Keratinocyte (primary cell): ENCODE measurements around the gene PPM1B. TPM values are rescaled to one million over a fixed set of nuclear protein-coding genes. Genes with fewer than 3 reads are reported as not detected.

Experiments used
- DNase-seq: peaks from one replicate; pipeline ENCODE4 v3.0.0-alpha.2; 2011; ENCODE audit warnings: low read depth, missing footprints, low spot score
- FAIRE-seq: peaks from 2 replicates; lab custom pipeline; 2011; peaks lifted over from hg19 to GRCh38; lab: Jason Lieb, UNC
- H2AFZ ChIP-seq: 2 replicates; pipeline ENCODE4 v1.6.0; 2012; ENCODE audit warnings: low read length, control low read depth, inconsistent platforms; ENCODE audit not compliant: control insufficient read depth
- H3K27ac ChIP-seq: 2 replicates; pipeline ENCODE4 v1.5.1; 2011; ENCODE audit warnings: low read length; ENCODE audit not compliant: control insufficient read depth, insufficient read depth
- H3K27me3 ChIP-seq: 3 replicates; pipeline ENCODE4 v1.6.0; 2011; ENCODE audit warnings: low read length; ENCODE audit not compliant: control insufficient read depth, insufficient read depth; ENCODE audit errors: extremely low read depth
- H3K36me3 ChIP-seq, 2 experiments: 2 replicates in 1 of 2; 3 replicates in 1 of 2; pipeline ENCODE4 v1.5.1; 2011; ENCODE audit warnings: low read length in 2 of 2, mild to moderate bottlenecking in 1 of 2; ENCODE audit not compliant: control insufficient read depth in 2 of 2, insufficient read depth in 2 of 2; ENCODE audit errors: extremely low read depth in 1 of 2
- H3K4me1 ChIP-seq: 3 replicates; pipeline ENCODE4 v1.5.1; 2011; ENCODE audit warnings: low read length; ENCODE audit not compliant: control insufficient read depth, insufficient read depth; ENCODE audit errors: extremely low read depth
- H3K4me2 ChIP-seq: 3 replicates; pipeline ENCODE4 v1.6.0; 2011; ENCODE audit warnings: low read depth, low read length; ENCODE audit not compliant: control insufficient read depth, insufficient read depth; ENCODE audit errors: extremely low read depth
- H3K4me3 ChIP-seq, 3 experiments: fragments of 200-600 bp in 1 of 3; sonication (generic) in 1 of 3; 2 replicates in 2 of 3; 3 replicates in 1 of 3; pipeline ENCODE4 v1.5.1; 2011 to 2016; ENCODE audit warnings: low read length in 3 of 3, mild to moderate bottlenecking in 3 of 3, control low read depth in 2 of 3, inconsistent platforms in 1 of 3, low read depth in 1 of 3, mixed read lengths in 1 of 3, mixed run types in 1 of 3, moderate library complexity in 1 of 3; ENCODE audit not compliant: control insufficient read depth in 2 of 3, insufficient read depth in 2 of 3; ENCODE audit errors: extremely low read depth in 1 of 3
- H3K79me2 ChIP-seq: 2 replicates; pipeline ENCODE4 v1.6.0; 2012; ENCODE audit warnings: low read length; ENCODE audit not compliant: control insufficient read depth, insufficient read depth
- H3K9ac ChIP-seq: 3 replicates; pipeline ENCODE4 v1.6.0; 2011; ENCODE audit warnings: low read length; ENCODE audit not compliant: control insufficient read depth, insufficient read depth; ENCODE audit errors: extremely low read depth
- H3K9me1 ChIP-seq: 3 replicates; pipeline ENCODE4 v1.6.0; 2011; ENCODE audit warnings: low read length; ENCODE audit not compliant: control insufficient read depth, insufficient read depth; ENCODE audit errors: extremely low read depth
- H3K9me3 ChIP-seq: 2 replicates; pipeline ENCODE4 v1.5.1; 2012; ENCODE audit warnings: low read depth, low read length; ENCODE audit not compliant: control insufficient read depth
- H4K20me1 ChIP-seq: 3 replicates; pipeline ENCODE4 v1.6.0; 2011; ENCODE audit warnings: low read length; ENCODE audit not compliant: control insufficient read depth, insufficient read depth; ENCODE audit errors: extremely low read depth
- CTCF ChIP-seq, 3 experiments: IDR thresholded peaks in 1 of 3; conservative IDR thresholded peaks in 1 of 3; optimal IDR thresholded peaks in 1 of 3; 2 replicates in 2 of 3; 3 replicates in 1 of 3; pipeline versions ENCODE3 to v1.5.1; 2011; ENCODE audit warnings: low read length in 3 of 3, mild to moderate bottlenecking in 3 of 3, moderate library complexity in 2 of 3, control low read depth in 1 of 3, inconsistent platforms in 1 of 3; ENCODE audit not compliant: insufficient read depth in 2 of 3; ENCODE audit errors: extremely low read depth in 1 of 3
- EZH2 ChIP-seq: IDR thresholded peaks from one replicate; pipeline ENCODE4 v1.6.1; 2012; ENCODE audit warnings: inconsistent platforms, mild to moderate bottlenecking, low read length, moderate library complexity
- dilution Hi-C: fragments of 300-500 bp; cut with MboI; formaldehyde crosslinking; loops from one replicate; pipeline ENCODE4 v1.7.0; 2020; ENCODE audit warnings: low sequenced_read_pairs; ENCODE audit not compliant: extremely low pct_ligation_motif_present
- polyA plus RNA-seq, 5 experiments: library from polyadenylated mRNA; depleted of rRNA in 3 of 5; stranded (reverse) in 3 of 5; stranded (forward) in 1 of 5; unstranded in 1 of 5; fragments of >200 nt; gene quantifications; 1 replicate in 1 of 5; 2 replicates in 3 of 5; 3 replicates in 1 of 5; pipeline versions ENCODE4 v1.2.1 to v1.2.3, GENCODE V29; 2011 to 2012; ENCODE audit warnings: missing spikeins in 2 of 5, low read depth in 1 of 5, low replicate concordance in 1 of 5

Gene PPM1B
- polyA plus RNA-seq, 1 donor (not counting 4 experiments of a cell fraction or from before 2014, with no cell fraction given): 34.5 TPM

- no peak overlapping the region for H3K9ac ChIP-seq
- no peak overlapping the region for H3K27ac ChIP-seq
- dilution Hi-C loops: no loop called here
- H3K79me2 ChIP-seq: peaks cover 6% of the 10 kb centered on the region
- H4K20me1 ChIP-seq: no peaks in the 10 kb centered on the region
- no peaks in the 10 kb centered on the region for H3K27me3 ChIP-seq
- TF ChIP-seq CTCF (optimal IDR thresholded peaks at IDR 0.05 in 1 of 3, IDR thresholded peaks at IDR 0.05 in 1 of 3, conservative IDR thresholded peaks at IDR 0.05 in 1 of 3; ENCODE audit: extremely low read depth in 1 of 3, insufficient read depth in 2 of 3, low read length in 3 of 3): no peak
- TF ChIP-seq EZH2: no peak
- no peaks in the 10 kb centered on the region for H3K4me1 ChIP-seq
- H3K9me3 ChIP-seq: no peaks in the 10 kb centered on the region
- DNase-seq (no peak), FAIRE-seq (no peak)
- H3K36me3 ChIP-seq: peaks cover 2 to 11% of the 10 kb centered on the region in 2 experiments
- H3K4me3 ChIP-seq: no peak overlapping the region
- H3K9me1 ChIP-seq: peaks cover 2% of the 10 kb centered on the region
- H3K4me2 ChIP-seq: no peak overlapping the region
- H2AFZ ChIP-seq: no peak overlapping the region
Observed at GRCh38 chr2:44210362-44210761, 41.7 kb downstream of the PPM1B start.

- Histone ChIP-seq H3K27ac (no peak overlapping the region), H3K9me1 (peaks cover 2% of the 10 kb centered on the region), H3K9ac (no peak overlapping the region), H3K9me3 (no peaks in the 10 kb centered on the region), H4K20me1 (no peaks in the 10 kb centered on the region), H3K4me1 (no peaks in the 10 kb centered on the region), H3K4me2 (no peak overlapping the region), H3K36me3 (peaks cover 2 to 11% of the 10 kb centered on the region in 2 experiments), H2AFZ (no peak overlapping the region), H3K4me3 (no peak overlapping the region), H3K27me3 (no peaks in the 10 kb centered on the region), H3K79me2 (peaks cover 6% of the 10 kb centered on the region)
- FAIRE-seq (no peak), DNase-seq (no peak)
- dilution Hi-C loops: no loop called here
- TF ChIP-seq CTCF (optimal IDR thresholded peaks at IDR 0.05 in 1 of 3, IDR thresholded peaks at IDR 0.05 in 1 of 3, conservative IDR thresholded peaks at IDR 0.05 in 1 of 3; ENCODE audit: extremely low read depth in 1 of 3, insufficient read depth in 2 of 3, low read length in 3 of 3) (no peak), EZH2 (no peak)
Observed at GRCh38 chr2:44211183-44211582, 42.5 kb downstream of the PPM1B start.
